H1 (cell line): ENCODE measurements around the gene CDH15. TPM values are rescaled to one million over a fixed set of nuclear protein-coding genes. Genes with fewer than 3 reads are reported as not detected.

Source experiments
- CTCF ChIA-PET: fragments of 300-600 bp; sonication (Branson Sonifier 250); formaldehyde crosslinking; loops from one replicate; lab custom pipeline; 2021; ENCODE audit not compliant: partially characterized antibody; lab: Charles Lee
- POLR2A ChIA-PET: fragments of 300-600 bp; sonication (Branson Sonifier 250); formaldehyde crosslinking; loops from one replicate; lab custom pipeline; 2021; ENCODE audit warnings: inconsistent platforms; ENCODE audit not compliant: partially characterized antibody; lab: Charles Lee
- DNase-seq, 2 experiments: peaks; one replicate each; pipeline versions ENCODE4 v3.0.0 to v3.0.0-alpha.2; 2010 to 2022; ENCODE audit warnings: low spot score in 2 of 2, low read depth in 1 of 2, mixed read lengths in 1 of 2
- FAIRE-seq: peaks from 2 replicates; lab custom pipeline; 2011; peaks lifted over from hg19 to GRCh38; lab: Jason Lieb, UNC
- H2AFZ ChIP-seq: 2 replicates; pipeline ENCODE4 v1.8.1; 2012; ENCODE audit warnings: low read length, inconsistent platforms
- H2AK5ac ChIP-seq: 2 replicates; pipeline ENCODE4 v1.6.1; 2013; ENCODE audit warnings: low read depth, low read length
- H2BK120ac ChIP-seq: replicated peaks from 2 replicates; pipeline ENCODE3; 2013; ENCODE audit warnings: low read depth, low read length, inconsistent platforms
- H2BK12ac ChIP-seq: 2 replicates; pipeline ENCODE4 v1.6.1; 2013; ENCODE audit warnings: low read depth, low read length
- H2BK15ac ChIP-seq: 2 replicates; pipeline ENCODE4 v1.6.1; 2013; ENCODE audit warnings: low read length
- H2BK20ac ChIP-seq: 2 replicates; pipeline ENCODE4 v1.6.1; 2013; ENCODE audit warnings: low read length
- H2BK5ac ChIP-seq: 2 replicates; pipeline ENCODE4 v1.6.1; 2013; ENCODE audit warnings: low read depth, low read length
- H3K14ac ChIP-seq: 2 replicates; pipeline ENCODE4 v1.6.1; 2013; ENCODE audit warnings: inconsistent platforms; ENCODE audit not compliant: insufficient read length
- H3K18ac ChIP-seq: 2 replicates; pipeline ENCODE4 v1.6.1; 2013; ENCODE audit warnings: low read length; ENCODE audit errors: extremely low read depth
- H3K23ac ChIP-seq: 2 replicates; pipeline ENCODE4 v1.6.1; 2013; ENCODE audit warnings: inconsistent platforms; ENCODE audit not compliant: insufficient read length
- H3K23me2 ChIP-seq: 2 replicates; pipeline ENCODE4 v1.6.1; 2013; ENCODE audit warnings: low read depth, low read length
- H3K27ac ChIP-seq: 2 replicates; pipeline ENCODE4 v1.6.1; 2011; ENCODE audit warnings: low read depth, low read length, inconsistent platforms
- H3K27me3 ChIP-seq, 4 experiments: replicated peaks in 1 of 4; 1 replicate in 1 of 4; 2 replicates in 3 of 4; pipeline versions ENCODE4 v1.6.1 to v1.8.1; 2011 to 2013; ENCODE audit warnings: low read length in 3 of 4, mild to moderate bottlenecking in 3 of 4, inconsistent platforms in 2 of 4, mixed read lengths in 2 of 4, moderate library complexity in 1 of 4; ENCODE audit not compliant: control insufficient read depth in 3 of 4, insufficient read depth in 3 of 4; ENCODE audit errors: extremely low read depth in 1 of 4
- H3K36me3 ChIP-seq, 4 experiments: 2 replicates each; pipeline versions ENCODE4 v1.6.1 to v1.8.1; 2011 to 2013; ENCODE audit warnings: mild to moderate bottlenecking in 4 of 4, low read length in 3 of 4, moderate library complexity in 2 of 4, control low read depth in 1 of 4, inconsistent platforms in 1 of 4; ENCODE audit not compliant: insufficient read depth in 4 of 4, control insufficient read depth in 2 of 4
- H3K4ac ChIP-seq: replicated peaks from 2 replicates; pipeline ENCODE3; 2013; ENCODE audit warnings: low read length, low read depth, mixed read lengths, inconsistent platforms; ENCODE audit not compliant: insufficient read length
- H3K4me1 ChIP-seq, 4 experiments: replicated peaks in 1 of 4; 1 replicate in 1 of 4; 2 replicates in 3 of 4; pipeline versions ENCODE4 v1.6.1 to v1.8.1; 2011 to 2013; ENCODE audit warnings: low read length in 3 of 4, inconsistent platforms in 2 of 4, mixed read lengths in 1 of 4; ENCODE audit not compliant: insufficient read depth in 4 of 4, control insufficient read depth in 3 of 4
- H3K4me2 ChIP-seq, 2 experiments: 2 replicates each; pipeline versions ENCODE4 v1.6.1 to v1.8.1; 2011 to 2013; ENCODE audit warnings: low read depth in 2 of 2, low read length in 2 of 2, control low read depth in 1 of 2, inconsistent platforms in 1 of 2, mild to moderate bottlenecking in 1 of 2; ENCODE audit not compliant: insufficient read depth in 1 of 2
- H3K4me3 ChIP-seq, 4 experiments: fragments of 200-600, 300-600 bp in 1 of 4; sonication (generic), shearing (Covaris generic), sonication (Bioruptor Twin) in 1 of 4; 2 replicates each; pipeline versions ENCODE4 v1.5.1 to v1.8.1; 2011 to 2016; ENCODE audit warnings: low read length in 4 of 4, low read depth in 3 of 4, control low read depth in 2 of 4, inconsistent platforms in 2 of 4, mild to moderate bottlenecking in 2 of 4, mixed read lengths in 1 of 4, moderate library complexity in 1 of 4; ENCODE audit not compliant: insufficient read depth in 2 of 4; ENCODE audit errors: extremely low read depth in 1 of 4
- H3K56ac ChIP-seq: replicated peaks from 2 replicates; pipeline ENCODE3; 2013; ENCODE audit warnings: low read depth, mild to moderate bottlenecking, mixed read lengths, low read length, inconsistent platforms; ENCODE audit not compliant: insufficient read length
- H3K79me1 ChIP-seq: 2 replicates; pipeline ENCODE4 v1.6.1; 2013; ENCODE audit warnings: low read depth, low read length, control low read depth
- H3K79me2 ChIP-seq, 2 experiments: 2 replicates each; pipeline versions ENCODE4 v1.6.1 to v1.8.1; 2012 to 2013; ENCODE audit warnings: low read length in 2 of 2, mild to moderate bottlenecking in 2 of 2, inconsistent platforms in 1 of 2; ENCODE audit not compliant: insufficient read depth in 2 of 2, control insufficient read depth in 1 of 2
- H3K9ac ChIP-seq, 4 experiments: replicated peaks in 1 of 4; 1 replicate in 1 of 4; 2 replicates in 3 of 4; pipeline versions ENCODE4 v1.6.1 to v1.8.1; 2011 to 2013; ENCODE audit warnings: low read depth in 3 of 4, low read length in 3 of 4, control low read depth in 2 of 4, mild to moderate bottlenecking in 2 of 4, moderate library complexity in 2 of 4, inconsistent platforms in 1 of 4; ENCODE audit errors: extremely low read depth in 1 of 4
- H3K9me3 ChIP-seq, 2 experiments: 2 replicates each; pipeline versions ENCODE4 v1.6.1 to v1.8.1; 2012 to 2013; ENCODE audit warnings: mild to moderate bottlenecking in 2 of 2, moderate library complexity in 2 of 2, control low read depth in 1 of 2, inconsistent platforms in 1 of 2, low read depth in 1 of 2, low read length in 1 of 2, mixed read lengths in 1 of 2; ENCODE audit not compliant: insufficient read depth in 2 of 2
- H4K20me1 ChIP-seq, 2 experiments: replicated peaks in 1 of 2; 2 replicates each; pipeline versions ENCODE3 to v1.8.1; 2011 to 2013; ENCODE audit warnings: inconsistent platforms in 2 of 2, low read length in 2 of 2, mild to moderate bottlenecking in 1 of 2; ENCODE audit not compliant: insufficient read depth in 2 of 2, control insufficient read depth in 1 of 2
- H4K5ac ChIP-seq: 2 replicates; pipeline ENCODE4 v1.6.1; 2013; ENCODE audit warnings: low read length, low read depth, mixed read lengths, inconsistent platforms; ENCODE audit not compliant: insufficient read length
- H4K8ac ChIP-seq: 2 replicates; pipeline ENCODE4 v1.8.0; 2013; ENCODE audit warnings: mild to moderate bottlenecking, moderate library complexity, low read length, inconsistent platforms; ENCODE audit not compliant: insufficient read depth; ENCODE audit errors: extremely low read depth
- H4K91ac ChIP-seq: replicated peaks from 2 replicates; pipeline ENCODE3; 2013; ENCODE audit warnings: low read length, mixed read lengths, inconsistent platforms; ENCODE audit not compliant: insufficient read length
- ASH2L ChIP-seq: fragments of 200-600, 300-600 bp; sonication (generic); IDR thresholded peaks from one replicate; pipeline ENCODE4 v1.7.1; 2017; ENCODE audit warnings: low read length
- BACH1 ChIP-seq: IDR thresholded peaks from 2 replicates; pipeline ENCODE4 v1.6.1; 2012; ENCODE audit warnings: low read length, improper control_type of control experiment
- EZH2 ChIP-seq: fragments of 200-600 bp; sonication (generic); IDR thresholded peaks from 2 replicates; pipeline ENCODE4 v1.7.1; 2012; ENCODE audit warnings: low read depth, mild to moderate bottlenecking, moderate library complexity, low read length, inconsistent platforms; ENCODE audit not compliant: severe bottlenecking
- JUN ChIP-seq: IDR thresholded peaks from 2 replicates; pipeline ENCODE4 v1.6.1; 2011; ENCODE audit warnings: low read depth, mild to moderate bottlenecking, improper control_type of control experiment, low read length
- NANOG ChIP-seq: IDR thresholded peaks from 2 replicates; pipeline ENCODE4 v1.6.1; 2011; ENCODE audit warnings: low read length, low read depth, mild to moderate bottlenecking, inconsistent platforms; ENCODE audit not compliant: insufficient read depth, poor library complexity, severe bottlenecking
- POU5F1 ChIP-seq: IDR thresholded peaks from 2 replicates; pipeline ENCODE4 v1.6.1; 2011; ENCODE audit warnings: low read depth, mild to moderate bottlenecking, low read length, moderate library complexity
- RBBP5 ChIP-seq: IDR thresholded peaks from 2 replicates; pipeline ENCODE4 v1.7.1; 2012; ENCODE audit warnings: low read depth, mild to moderate bottlenecking, inconsistent platforms, low read length, moderate library complexity, borderline replicate concordance
- SAP30 ChIP-seq: fragments of 300-600 bp; sonication (generic); IDR thresholded peaks from 2 replicates; pipeline ENCODE4 v1.7.1; 2012; ENCODE audit warnings: low read length, moderate library complexity, mild to moderate bottlenecking, inconsistent platforms; ENCODE audit not compliant: insufficient read depth, insufficient replicate concordance
- SP4 ChIP-seq: IDR thresholded peaks from 2 replicates; pipeline ENCODE4 v1.6.1; 2012; ENCODE audit warnings: low read length, inconsistent platforms
- USF2 ChIP-seq: IDR thresholded peaks from 2 replicates; pipeline ENCODE4 v1.6.1; 2011; ENCODE audit warnings: low read length, improper control_type of control experiment
- WGBS, 2 experiments: shearing (Covaris generic) in 1 of 2; methylation state at CpG; one replicate each; pipeline versions ENCODE4 v1.1.6 to v1.1.7; 2013 to 2015; ENCODE audit warnings: low lambda C conversion rate in 2 of 2, mixed read lengths in 2 of 2, inconsistent platforms in 1 of 2, low coverage in 1 of 2, missing lambda C conversion rate in 1 of 2; ENCODE audit not compliant: insufficient replicate concordance in 2 of 2, insufficient coverage in 1 of 2, insufficient read length in 1 of 2; ENCODE audit errors: extremely low coverage in 1 of 2, missing lambda C conversion rate in 1 of 2; 5-methylcytosine and 5-hydroxymethylcytosine counted together
- polyA plus RNA-seq, 7 experiments: library from polyadenylated mRNA; depleted of rRNA in 3 of 7; stranded (reverse) in 5 of 7; unstranded in 2 of 7; fragments of >200 nt in 5 of 7; fragments of 200-250 nt in 2 of 7; gene quantifications; 1 replicate in 5 of 7; 2 replicates in 1 of 7; 4 replicates in 1 of 7; pipeline versions ENCODE4 v1.2.1 to v1.2.3, GENCODE V29; 2011 to 2013; ENCODE audit warnings: missing spikeins in 2 of 7, mixed read lengths in 2 of 7
- total RNA-seq: library from RNA; stranded (reverse); fragmentation: NEBNext Ultra II Directional; extraction: Animal tissue kit (Norgen Biotek cat#: 25700); gene quantifications from 2 replicates; pipeline ENCODE4 v1.2.1, GENCODE V29; 2021

CDH15 gene
- total and polyA plus RNA-seq, 2 of the 8 experiments (the other 6 are each of a cell fraction or from before 2014, with no cell fraction given): 0.50 to 0.82 TPM

- Histone ChIP-seq H3K23me2 (no peaks in the 10 kb centered on the region), H3K4me2 (no peak overlapping the region), H3K4me3 (no peak overlapping the region), H3K36me3 (no peaks in the 10 kb centered on the region), H3K23ac (no peak overlapping the region), H3K18ac (no peak overlapping the region), H2BK15ac (no peak overlapping the region), H4K20me1 (no peaks in the 10 kb centered on the region), H3K9ac (no peak overlapping the region), H2AFZ (no peak overlapping the region), H2AK5ac (no peak overlapping the region), H2BK20ac (no peak overlapping the region), H2BK120ac (no peak overlapping the region), H4K5ac (no peak overlapping the region), H3K79me1 (no peaks in the 10 kb centered on the region), H3K56ac (no peak overlapping the region), H4K91ac (no peak overlapping the region), H2BK12ac (no peak overlapping the region), H4K8ac (no peak overlapping the region), H2BK5ac (no peak overlapping the region), H3K79me2 (no peaks in the 10 kb centered on the region), H3K14ac (no peak overlapping the region), H3K27ac (no peak overlapping the region), H3K4ac (no peak overlapping the region), H3K4me1 (peaks cover 0 to 7% (median 6%) of the 10 kb centered on the region in 4 experiments; a peak in 6 of 7 replicates), H3K9me3 (peaks cover 0 to 13% of the 10 kb centered on the region in 2 experiments; a peak in 1 of 4 replicates), H3K27me3 (no peaks in the 10 kb centered on the region; a peak in 1 of 7 replicates)
- FAIRE-seq (no peak), DNase-seq (no peak)
- ChIA-PET CTCF (interaction anchor here (0.9 to 1.7 kb wide), 4 partner anchors 9 to 349 kb away, joined by 3 to 6 read pairs (median 3); no protein-coding TSS in a partner anchor), POLR2A (interaction anchor here (0.7 to 2.1 kb wide), 4 partner anchors 8 to 358 kb away, joined by 3 to 6 read pairs (median 3); no protein-coding TSS in a partner anchor)
- TF ChIP-seq EZH2: no peak
- no peak for TF ChIP-seq SAP30
- TF ChIP-seq ASH2L: no peak
- TF ChIP-seq RBBP5: no peak
- TF ChIP-seq USF2: no peak
- TF ChIP-seq JUN: no peak
- TF ChIP-seq NANOG: no peak
- no peak for TF ChIP-seq SP4
- no peak for TF ChIP-seq BACH1
- no peak for TF ChIP-seq POU5F1
- WGBS, 2 experiments: 90% methylated on average over 15 of the region's 15 CpGs; no CpG with 5 or more reads in 1 of the 2 experiments
Observed at GRCh38 chr16:89164436-89164835, 7.1 kb upstream of the CDH15 start.
